ENCODE measurements around the gene TUT7.

TUT7 gene

DNA sequence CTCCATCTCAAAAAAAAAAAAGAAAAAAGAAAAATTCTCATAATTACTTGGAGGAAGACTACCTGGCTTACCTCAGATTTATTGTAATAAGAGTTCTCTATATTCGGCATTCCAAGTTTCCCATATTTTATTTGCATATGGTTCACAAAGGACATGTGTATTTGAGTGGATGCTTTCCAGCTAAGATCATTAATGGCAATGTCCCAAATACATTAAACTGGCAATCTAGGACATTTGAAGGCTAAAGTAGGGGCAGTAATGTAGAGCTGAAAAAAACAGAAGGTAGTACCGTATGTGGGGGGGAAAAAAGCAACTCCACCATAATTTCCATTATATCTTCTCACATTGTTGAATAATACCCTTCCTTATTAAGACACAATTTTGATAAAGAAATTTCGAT is 4.9 kb downstream of the TUT7 start:
- Histone ChIP-seq H2AFZ (ENCODE audit: low read depth, low read length) (no peak overlapping the region), H3K27me3 (ENCODE audit: insufficient read depth, low read length, poor library complexity) (no peaks in the 10 kb centered on the region), H3K4me1 (ENCODE audit: insufficient read depth, low read length) (peaks cover 47% of the 10 kb centered on the region), H3K9ac (ENCODE audit: low read depth, low read length) (no peak overlapping the region), H4K20me1 (ENCODE audit: insufficient read depth, low read length) (peaks cover 7% of the 10 kb centered on the region; the same call in 1 of the 2 replicates), H3K36me3 (ENCODE audit: insufficient read depth, low read length) (peaks cover 27% of the 10 kb centered on the region), H3K27ac (ENCODE audit: low read length) (no peak overlapping the region), H3K4me2 (ENCODE audit: insufficient read depth, low read length) (peak overlapping the region; percentile 40; the same call in 1 of the 2 replicates), H3K9me3 (ENCODE audit: insufficient read depth, low read length, severe bottlenecking) (no peaks in the 10 kb centered on the region), H3K79me2 (ENCODE audit: insufficient read depth, low read length) (peaks cover 71% of the 10 kb centered on the region), H3K4me3 (ENCODE audit: low read depth in 1 of 2, low read length in 2 of 2) (no peak overlapping the region)
- no peak for DNase-seq
- no peak for ATAC-seq (ENCODE audit: insufficient read depth, low read depth)
- no peak for TF ChIP-seq EZH2 (IDR thresholded peaks at IDR 0.05; ENCODE audit: borderline replicate concordance, low read depth, low read length, severe bottlenecking)
- TF ChIP-seq, protein P1, sequence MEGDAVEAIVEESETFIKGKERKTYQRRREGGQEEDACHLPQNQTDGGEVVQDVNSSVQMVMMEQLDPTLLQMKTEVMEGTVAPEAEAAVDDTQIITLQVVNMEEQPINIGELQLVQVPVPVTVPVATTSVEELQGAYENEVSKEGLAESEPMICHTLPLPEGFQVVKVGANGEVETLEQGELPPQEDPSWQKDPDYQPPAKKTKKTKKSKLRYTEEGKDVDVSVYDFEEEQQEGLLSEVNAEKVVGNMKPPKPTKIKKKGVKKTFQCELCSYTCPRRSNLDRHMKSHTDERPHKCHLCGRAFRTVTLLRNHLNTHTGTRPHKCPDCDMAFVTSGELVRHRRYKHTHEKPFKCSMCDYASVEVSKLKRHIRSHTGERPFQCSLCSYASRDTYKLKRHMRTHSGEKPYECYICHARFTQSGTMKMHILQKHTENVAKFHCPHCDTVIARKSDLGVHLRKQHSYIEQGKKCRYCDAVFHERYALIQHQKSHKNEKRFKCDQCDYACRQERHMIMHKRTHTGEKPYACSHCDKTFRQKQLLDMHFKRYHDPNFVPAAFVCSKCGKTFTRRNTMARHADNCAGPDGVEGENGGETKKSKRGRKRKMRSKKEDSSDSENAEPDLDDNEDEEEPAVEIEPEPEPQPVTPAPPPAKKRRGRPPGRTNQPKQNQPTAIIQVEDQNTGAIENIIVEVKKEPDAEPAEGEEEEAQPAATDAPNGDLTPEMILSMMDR (IDR thresholded peaks at IDR 0.05; ENCODE audit: borderline replicate concordance, extremely low read depth, low read length, poor library complexity, severe bottlenecking), result no peak

DNA sequence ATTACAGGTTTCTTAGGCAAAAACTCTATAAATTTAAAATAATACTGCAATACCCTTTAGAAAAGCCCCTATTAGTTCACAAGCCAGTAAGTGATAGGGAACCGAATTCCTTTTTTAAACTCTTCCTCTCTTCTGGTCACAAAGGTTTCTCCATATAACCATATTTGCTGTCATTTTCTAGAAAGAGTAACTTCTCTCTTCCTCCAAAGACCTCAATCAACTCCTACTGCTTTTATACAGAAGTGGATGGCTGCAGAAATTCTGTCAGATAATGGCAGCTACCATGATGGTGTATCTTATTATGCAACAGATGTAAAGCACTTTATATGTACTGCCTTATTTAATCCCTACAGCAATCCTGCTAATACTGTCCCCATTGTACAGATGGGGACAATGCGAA is 6.2 kb downstream of the TUT7 start:
- Histone ChIP-seq H4K20me1 (ENCODE audit: insufficient read depth, low read length) (peaks cover 7% of the 10 kb centered on the region; the same call in 1 of the 2 replicates), H3K4me1 (ENCODE audit: insufficient read depth, low read length) (peaks cover 41% of the 10 kb centered on the region), H3K9me3 (ENCODE audit: insufficient read depth, low read length, severe bottlenecking) (no peaks in the 10 kb centered on the region), H3K36me3 (ENCODE audit: insufficient read depth, low read length) (peaks cover 32% of the 10 kb centered on the region), H3K79me2 (ENCODE audit: insufficient read depth, low read length) (peaks cover 59% of the 10 kb centered on the region), H3K27ac (ENCODE audit: low read length) (no peak overlapping the region), H3K27me3 (ENCODE audit: insufficient read depth, low read length, poor library complexity) (no peaks in the 10 kb centered on the region), H3K4me3 (ENCODE audit: low read depth in 1 of 2, low read length in 2 of 2) (no peak overlapping the region), H3K9ac (ENCODE audit: low read depth, low read length) (no peak overlapping the region), H2AFZ (ENCODE audit: low read depth, low read length) (no peak overlapping the region), H3K4me2 (ENCODE audit: insufficient read depth, low read length) (peak overlapping the region; percentile 29; the same call in 1 of the 2 replicates)
- ATAC-seq (ENCODE audit: insufficient read depth, low read depth) (no peak), DNase-seq (no peak)
- TF ChIP-seq EZH2 (IDR thresholded peaks at IDR 0.05; ENCODE audit: borderline replicate concordance, low read depth, low read length, severe bottlenecking), result no peak

- H3K36me3 ChIP-seq (ENCODE audit: insufficient read depth, low read length), result peaks cover 51% of the 10 kb centered on the region
- H4K20me1 ChIP-seq (ENCODE audit: insufficient read depth, low read length), result peaks cover 7% of the 10 kb centered on the region; the same call in 1 of the 2 replicates
- peaks cover 29% of the 10 kb centered on the region for H3K79me2 ChIP-seq (ENCODE audit: insufficient read depth, low read length)
- H3K4me1 ChIP-seq (ENCODE audit: insufficient read depth, low read length), result peaks cover 11% of the 10 kb centered on the region
- no peak overlapping the region for H3K9ac ChIP-seq (ENCODE audit: low read depth, low read length)
- H3K4me3 ChIP-seq (ENCODE audit: low read depth in 1 of 2, low read length in 2 of 2), result no peak overlapping the region
- no peaks in the 10 kb centered on the region for H3K9me3 ChIP-seq (ENCODE audit: insufficient read depth, low read length, severe bottlenecking)
- DNase-seq, result no peak
- H3K27ac ChIP-seq (ENCODE audit: low read length), result no peak overlapping the region
- no peak overlapping the region for H3K4me2 ChIP-seq (ENCODE audit: insufficient read depth, low read length)
- ATAC-seq (ENCODE audit: insufficient read depth, low read depth), result no peak
- TF ChIP-seq EZH2 (IDR thresholded peaks at IDR 0.05; ENCODE audit: borderline replicate concordance, low read depth, low read length, severe bottlenecking), result no peak
- TF ChIP-seq, protein P1 (IDR thresholded peaks at IDR 0.05; ENCODE audit: borderline replicate concordance, extremely low read depth, low read length, poor library complexity, severe bottlenecking), result no peak
- no peaks in the 10 kb centered on the region for H3K27me3 ChIP-seq (ENCODE audit: insufficient read depth, low read length, poor library complexity)
- no peak overlapping the region for H2AFZ ChIP-seq (ENCODE audit: low read depth, low read length)
Measured at GRCh38 chr9:86344818-86345217, 9.4 kb downstream of the TUT7 start.

DNA sequence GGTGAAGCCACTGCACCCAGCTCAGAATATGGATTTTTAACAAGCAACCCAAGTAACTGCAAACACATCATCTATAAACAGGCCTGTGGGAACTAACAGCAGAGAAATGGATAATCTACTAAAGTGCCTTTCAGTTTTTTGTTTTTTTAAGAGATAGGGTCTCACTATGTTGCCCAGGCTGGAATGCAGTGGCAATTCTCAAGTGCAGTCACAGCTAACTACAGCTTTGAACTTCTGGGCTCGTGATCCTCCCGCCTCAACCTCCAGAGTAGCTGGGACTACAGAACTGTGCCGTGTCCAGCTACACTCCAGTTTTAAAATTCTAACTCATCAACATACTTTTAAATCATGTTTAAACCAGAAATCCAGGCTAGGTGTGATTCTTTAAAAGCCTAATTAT is 11.9 kb downstream of the TUT7 start:
- DNase-seq, result no peak
- Histone ChIP-seq H4K20me1 (ENCODE audit: insufficient read depth, low read length) (0 out of 2 replicates have a peak, but pooled peaks cover 7% of the 10 kb centered on the region), H2AFZ (ENCODE audit: low read depth, low read length) (no peak overlapping the region), H3K79me2 (ENCODE audit: insufficient read depth, low read length) (peaks cover 10% of the 10 kb centered on the region), H3K27ac (ENCODE audit: low read length) (no peak overlapping the region), H3K9me3 (ENCODE audit: insufficient read depth, low read length, severe bottlenecking) (no peaks in the 10 kb centered on the region), H3K4me3 (ENCODE audit: low read depth in 1 of 2, low read length in 2 of 2) (no peak overlapping the region), H3K9ac (ENCODE audit: low read depth, low read length) (no peak overlapping the region), H3K36me3 (ENCODE audit: insufficient read depth, low read length) (peaks cover 72% of the 10 kb centered on the region), H3K4me2 (ENCODE audit: insufficient read depth, low read length) (no peak overlapping the region), H3K27me3 (ENCODE audit: insufficient read depth, low read length, poor library complexity) (no peaks in the 10 kb centered on the region), H3K4me1 (ENCODE audit: insufficient read depth, low read length) (no peaks in the 10 kb centered on the region)
- TF ChIP-seq, protein P1 (IDR thresholded peaks at IDR 0.05; ENCODE audit: borderline replicate concordance, extremely low read depth, low read length, poor library complexity, severe bottlenecking), result no peak
- TF ChIP-seq EZH2 (IDR thresholded peaks at IDR 0.05; ENCODE audit: borderline replicate concordance, low read depth, low read length, severe bottlenecking), result no peak
- no peak for ATAC-seq (ENCODE audit: insufficient read depth, low read depth)

Measured in DND-41 (cell line).